GM10266 (cell line): ENCODE data around the gene EFCAB11.

Experiments
- DNase-seq: peaks from one replicate; pipeline ENCODE4 v3.0.0; 2012; ENCODE audit errors: extremely low spot score
- TF ChIP-seq, protein P1 (sequence below): IDR thresholded peaks from 2 replicates; pipeline ENCODE4 v1.5.1; 2012; ENCODE audit warnings: mild to moderate bottlenecking, low read depth; ENCODE audit not compliant: control insufficient read depth, insufficient read depth; ENCODE audit errors: missing control alignments

EFCAB11 gene

DNA sequence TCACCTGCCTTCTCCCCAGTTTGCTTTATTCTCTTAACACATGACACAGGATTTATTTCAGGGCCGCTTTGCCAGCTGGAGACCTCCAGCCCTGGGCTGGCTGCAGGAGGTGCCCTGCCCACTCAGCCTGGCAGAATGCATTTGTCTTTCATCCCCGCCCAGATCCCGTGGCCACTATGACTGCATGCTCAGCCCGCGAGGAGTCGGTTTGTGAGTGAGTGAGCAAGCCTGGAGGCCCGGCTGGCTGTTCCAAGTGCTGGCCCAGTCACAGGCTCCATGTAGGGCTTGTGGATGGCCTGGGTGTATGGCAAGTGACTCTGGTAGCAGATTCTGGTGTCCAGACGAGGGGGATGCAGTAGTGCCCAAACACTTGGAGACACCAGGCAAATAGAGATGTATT is 3.3 kb upstream of the EFCAB11 start:
- TF ChIP-seq, protein P1, sequence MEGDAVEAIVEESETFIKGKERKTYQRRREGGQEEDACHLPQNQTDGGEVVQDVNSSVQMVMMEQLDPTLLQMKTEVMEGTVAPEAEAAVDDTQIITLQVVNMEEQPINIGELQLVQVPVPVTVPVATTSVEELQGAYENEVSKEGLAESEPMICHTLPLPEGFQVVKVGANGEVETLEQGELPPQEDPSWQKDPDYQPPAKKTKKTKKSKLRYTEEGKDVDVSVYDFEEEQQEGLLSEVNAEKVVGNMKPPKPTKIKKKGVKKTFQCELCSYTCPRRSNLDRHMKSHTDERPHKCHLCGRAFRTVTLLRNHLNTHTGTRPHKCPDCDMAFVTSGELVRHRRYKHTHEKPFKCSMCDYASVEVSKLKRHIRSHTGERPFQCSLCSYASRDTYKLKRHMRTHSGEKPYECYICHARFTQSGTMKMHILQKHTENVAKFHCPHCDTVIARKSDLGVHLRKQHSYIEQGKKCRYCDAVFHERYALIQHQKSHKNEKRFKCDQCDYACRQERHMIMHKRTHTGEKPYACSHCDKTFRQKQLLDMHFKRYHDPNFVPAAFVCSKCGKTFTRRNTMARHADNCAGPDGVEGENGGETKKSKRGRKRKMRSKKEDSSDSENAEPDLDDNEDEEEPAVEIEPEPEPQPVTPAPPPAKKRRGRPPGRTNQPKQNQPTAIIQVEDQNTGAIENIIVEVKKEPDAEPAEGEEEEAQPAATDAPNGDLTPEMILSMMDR: no peak
- no peak for DNase-seq

DNA sequence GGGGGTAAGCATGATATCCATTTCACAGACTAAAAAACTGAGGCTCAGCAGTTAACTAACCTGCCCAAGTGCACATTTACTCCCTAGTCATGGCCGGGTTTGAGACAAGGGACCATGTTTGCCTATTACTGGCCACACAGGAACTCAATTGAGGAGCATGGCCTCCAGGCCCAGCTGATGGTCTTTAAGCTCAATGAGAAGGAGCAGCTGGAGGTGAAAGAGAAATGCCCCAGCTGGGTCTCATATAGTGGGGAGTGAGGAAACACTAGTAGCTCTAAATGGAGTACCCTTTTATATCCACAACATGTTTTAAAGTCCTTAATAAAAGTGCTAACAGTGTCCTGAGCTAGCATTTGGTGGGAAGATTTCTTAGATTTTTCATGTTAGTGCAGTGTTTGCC is 2.8 kb upstream of the EFCAB11 start:
- TF ChIP-seq, protein P1: no peak
- DNase-seq: no peak

DNA sequence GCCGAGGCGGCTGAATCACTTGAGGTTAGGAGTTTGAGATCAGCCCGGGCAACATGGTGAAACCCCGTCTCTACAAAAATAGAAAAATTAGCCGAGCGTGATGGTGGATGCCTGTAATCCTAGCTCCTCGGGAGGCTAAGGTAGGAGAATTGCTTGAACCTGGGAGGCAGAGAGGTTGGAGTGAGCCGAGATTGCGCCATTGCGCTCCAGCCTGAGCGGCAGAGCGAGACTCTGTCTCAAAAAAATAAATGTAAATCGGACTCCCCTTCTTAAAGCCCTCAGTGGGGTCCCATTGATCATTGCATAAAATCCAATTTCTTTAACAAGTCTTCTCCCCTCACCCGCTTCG is 2.1 kb upstream of the EFCAB11 start:
- TF ChIP-seq, protein P1: no peak
- no peak for DNase-seq

DNA sequence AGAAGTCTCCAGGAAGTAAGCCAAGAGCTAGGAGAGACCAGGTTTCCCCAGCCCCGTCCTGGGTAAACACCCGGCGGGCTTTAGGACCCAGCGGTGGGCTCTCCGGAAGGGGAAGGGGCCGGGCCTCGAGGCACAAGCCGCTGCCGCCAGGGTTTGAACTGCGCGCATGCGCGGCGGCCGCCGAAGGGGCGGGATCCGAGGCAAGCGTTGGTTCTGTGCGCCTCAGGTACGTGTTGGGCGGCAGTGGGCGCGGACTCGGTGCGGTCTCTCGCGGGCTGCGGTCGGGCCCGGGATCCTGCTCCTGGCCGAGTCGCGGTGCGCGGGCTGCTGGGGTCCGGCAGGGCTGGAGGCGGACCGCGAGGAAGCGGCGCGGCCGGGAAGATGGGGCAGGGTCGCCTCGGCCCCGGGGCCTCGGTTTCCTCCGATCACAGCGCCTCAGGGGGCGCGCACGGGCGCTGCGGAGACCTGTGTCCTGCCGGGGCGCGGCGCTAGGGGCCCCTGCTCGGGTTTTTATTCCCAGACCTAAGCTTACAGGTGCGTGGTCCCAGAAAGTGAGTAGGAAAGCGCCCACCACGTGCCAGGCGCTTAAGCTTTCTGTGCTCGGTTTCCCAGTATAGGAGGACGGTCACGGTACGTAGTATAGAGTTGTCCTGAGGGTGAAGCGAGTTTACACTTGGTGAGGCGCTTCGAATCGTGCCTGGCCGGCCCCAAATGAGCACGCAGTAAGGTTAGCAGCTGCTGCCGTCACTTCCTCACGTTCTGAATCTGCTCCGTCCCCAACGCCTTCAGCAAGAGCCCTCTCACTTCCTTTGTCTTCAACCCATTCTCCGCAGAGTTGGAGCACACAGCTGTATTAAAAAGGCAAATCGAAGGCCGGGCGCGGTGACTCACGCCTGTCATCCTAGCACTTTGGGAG is 1.5 kb upstream of the EFCAB11 start, which contains the start of gene TDP1:
TSS of gene TDP1 (plus strand) at position 183 of the 916 bp plus-strand sequence. CDS start 7,188 bp downstream, outside the sequence.
- DNase-seq: peak; percentile 93
- TF ChIP-seq, protein P1: peak; percentile 2

DNA sequence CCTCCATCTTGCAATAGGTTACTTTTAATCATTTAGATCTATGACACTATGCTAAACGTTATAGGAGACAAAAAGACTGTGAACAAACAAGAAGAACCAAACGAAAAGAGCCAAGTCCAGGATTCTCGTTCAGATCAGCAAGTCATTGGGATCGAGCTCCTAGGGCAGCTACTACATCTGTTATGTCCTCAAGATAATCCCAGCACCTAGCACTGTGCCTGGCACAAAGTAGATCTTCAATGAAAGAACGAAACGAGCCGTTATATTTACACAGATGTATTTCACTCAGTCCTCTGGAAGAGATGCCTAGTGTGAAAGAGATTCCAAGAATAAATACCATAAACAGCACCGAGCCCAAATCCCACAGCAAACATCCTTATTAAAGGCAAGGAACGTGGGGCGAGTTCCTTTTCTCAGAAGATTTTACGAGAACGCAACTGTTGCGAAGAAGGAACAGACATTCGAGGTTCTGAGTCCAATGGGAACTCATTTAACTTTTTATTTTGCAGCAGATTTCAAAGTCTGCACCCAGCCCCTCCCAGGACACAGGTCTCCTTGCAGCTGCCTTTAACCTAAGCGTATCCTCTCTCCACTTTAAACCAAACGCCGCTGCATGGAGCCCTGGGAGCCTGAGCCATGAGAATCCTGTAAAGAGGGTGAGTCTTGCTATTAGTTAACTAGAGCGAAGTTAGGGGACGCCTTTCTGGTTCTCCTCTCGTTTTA is 653 bp upstream of the EFCAB11 start:
- TF ChIP-seq, protein P1: no peak
- DNase-seq: no peak

DNA sequence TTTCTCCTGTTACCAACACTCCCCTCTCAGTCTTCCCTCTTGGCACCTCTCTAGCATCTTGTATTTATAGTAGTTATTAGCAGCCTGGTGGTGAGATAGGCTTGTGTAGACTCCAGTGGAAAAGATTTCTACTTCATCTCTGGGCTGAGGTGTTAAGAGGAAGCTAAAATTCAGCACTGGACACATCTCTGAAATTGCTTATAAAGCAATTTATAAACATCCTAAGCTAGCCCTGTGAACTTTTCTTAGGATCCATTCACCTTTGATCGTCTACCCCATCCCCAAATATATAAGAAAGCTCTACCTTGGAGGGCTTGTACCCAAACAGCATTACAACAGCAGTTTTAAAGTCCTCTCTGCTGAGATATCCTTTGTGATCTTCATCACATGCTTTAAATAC is 928 bp downstream of the EFCAB11 start:
- TF ChIP-seq, protein P1: no peak
- DNase-seq: no peak

DNA sequence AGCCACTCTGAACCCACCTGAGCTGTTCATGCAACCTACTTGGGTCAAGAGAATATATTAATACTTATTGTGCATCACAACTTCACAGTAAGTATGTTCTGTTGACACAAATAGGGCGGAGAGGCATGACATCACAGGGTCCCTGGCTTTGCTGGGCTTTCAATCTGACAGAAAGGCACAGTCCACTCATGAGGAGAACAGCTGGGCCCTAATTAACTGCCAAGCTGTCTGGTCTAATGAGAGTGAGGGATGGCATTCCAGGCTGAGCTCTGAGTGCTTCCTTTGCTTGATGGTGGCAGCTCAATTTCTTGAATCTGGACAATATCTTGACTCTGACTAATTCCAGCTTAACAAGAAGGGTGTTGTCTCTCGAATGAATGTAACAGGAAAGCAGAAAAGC is 2.0 kb downstream of the EFCAB11 start:
- TF ChIP-seq, protein P1: no peak

More for the DNA sequence above, 2.0 kb downstream of the EFCAB11 start:
- DNase-seq: no peak
